Kidney (tissue), 14 donors: Measurements from ENCODE around the gene CCNL1. TPM values are rescaled to one million over a fixed set of nuclear protein-coding genes. Genes with fewer than 3 reads are reported as not detected.

ENCODE experiments used
- DNase-seq, 5 donors: peaks; one replicate each; pipeline ENCODE4 v3.0.0-alpha.2; 2013 to 2020
- FAIRE-seq: peaks from 2 replicates; lab custom pipeline; 2012; peaks lifted over from hg19 to GRCh38; lab: Jason Lieb, UNC
- H3K27ac ChIP-seq, 2 donors: one replicate each; pipeline ENCODE4 v1.7.0; 2013; ENCODE audit warnings: low read depth in 2 of 2, low read length in 2 of 2, inconsistent platforms in 1 of 2
- H3K27me3 ChIP-seq: one replicate; pipeline ENCODE4 v1.7.1; 2013; ENCODE audit warnings: low read length, inconsistent platforms; ENCODE audit not compliant: control insufficient read depth, insufficient read depth
- H3K36me3 ChIP-seq, 3 donors: one replicate each; pipeline versions ENCODE4 v1.7.0 to v1.7.1; 2013; ENCODE audit warnings: low read length in 3 of 3, control low read depth in 1 of 3, inconsistent platforms in 1 of 3; ENCODE audit not compliant: insufficient read depth in 3 of 3, control insufficient read depth in 2 of 3
- H3K4me1 ChIP-seq, 3 donors: one replicate each; pipeline versions ENCODE4 v1.7.0 to v1.7.1; 2013; ENCODE audit warnings: low read length in 3 of 3, inconsistent platforms in 1 of 3, low read depth in 1 of 3; ENCODE audit not compliant: control insufficient read depth in 2 of 3, insufficient read depth in 2 of 3
- H3K4me3 ChIP-seq, 3 donors: one replicate each; pipeline versions ENCODE4 v1.7.0 to v1.8.1; 2013; ENCODE audit warnings: low read length in 3 of 3, control low read depth in 1 of 3, inconsistent platforms in 1 of 3
- H3K9ac ChIP-seq, 3 donors: one replicate each; pipeline versions ENCODE4 v1.7.0 to v1.7.1; 2013; ENCODE audit warnings: low read length in 3 of 3, control low read depth in 1 of 3, inconsistent platforms in 1 of 3
- H3K9me3 ChIP-seq, 3 donors: one replicate each; pipeline versions ENCODE4 v1.7.0 to v1.7.1; 2013; ENCODE audit warnings: low read length in 3 of 3, control low read depth in 1 of 3, inconsistent platforms in 1 of 3; ENCODE audit not compliant: control insufficient read depth in 2 of 3, insufficient read depth in 1 of 3
- intact Hi-C: fragments of 100-400 bp; cut with DNase I; formaldehyde crosslinking; loops from one replicate; pipeline ENCODE4 v1.11.1; 2022
- polyA plus RNA-seq: library from polyadenylated mRNA; stranded (reverse); fragments of 350-450 nt; fragmentation: Illumina TruSeq; extraction: RNeasy Lipid Tissue Mini Kit (QIAGEN cat#74804); gene quantifications from one replicate; pipeline ENCODE4 v1.2.3, GENCODE V29; 2014; ENCODE audit warnings: low read depth, low replicate concordance; ENCODE audit not compliant: insufficient read depth
- total RNA-seq: library from RNA; stranded (reverse); fragmentation: NEBNext Ultra II Directional; extraction: Animal tissue kit (Norgen Biotek cat#: 25700); gene quantifications from one replicate; pipeline ENCODE4 v1.2.1, GENCODE V29; 2021
- TF ChIP-seq, protein P1 (sequence below): IDR thresholded peaks from 3 replicates; pipeline ENCODE4 v1.5.1; 2012; ENCODE audit warnings: mild to moderate bottlenecking, moderate library complexity, borderline replicate concordance; ENCODE audit not compliant: insufficient read depth; ENCODE audit errors: extremely low read depth
- donor health status: control.
- donor health status: control.
- donor health status: control.
- donor health status: control.
- donor health status: control.
- donor health status: DM: yes; HTN: yes; CAD: no.
- donor health status: Normal renal cell carcinoma (clear cell type).

CCNL1 gene
- total and polyA plus RNA-seq, 2 donors from 2014 or later = 41.7 to 104 TPM

- TF ChIP-seq, protein P1, sequence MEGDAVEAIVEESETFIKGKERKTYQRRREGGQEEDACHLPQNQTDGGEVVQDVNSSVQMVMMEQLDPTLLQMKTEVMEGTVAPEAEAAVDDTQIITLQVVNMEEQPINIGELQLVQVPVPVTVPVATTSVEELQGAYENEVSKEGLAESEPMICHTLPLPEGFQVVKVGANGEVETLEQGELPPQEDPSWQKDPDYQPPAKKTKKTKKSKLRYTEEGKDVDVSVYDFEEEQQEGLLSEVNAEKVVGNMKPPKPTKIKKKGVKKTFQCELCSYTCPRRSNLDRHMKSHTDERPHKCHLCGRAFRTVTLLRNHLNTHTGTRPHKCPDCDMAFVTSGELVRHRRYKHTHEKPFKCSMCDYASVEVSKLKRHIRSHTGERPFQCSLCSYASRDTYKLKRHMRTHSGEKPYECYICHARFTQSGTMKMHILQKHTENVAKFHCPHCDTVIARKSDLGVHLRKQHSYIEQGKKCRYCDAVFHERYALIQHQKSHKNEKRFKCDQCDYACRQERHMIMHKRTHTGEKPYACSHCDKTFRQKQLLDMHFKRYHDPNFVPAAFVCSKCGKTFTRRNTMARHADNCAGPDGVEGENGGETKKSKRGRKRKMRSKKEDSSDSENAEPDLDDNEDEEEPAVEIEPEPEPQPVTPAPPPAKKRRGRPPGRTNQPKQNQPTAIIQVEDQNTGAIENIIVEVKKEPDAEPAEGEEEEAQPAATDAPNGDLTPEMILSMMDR = no peak
- Histone ChIP-seq H3K4me3 (no peak overlapping the region), H3K9ac (no peak overlapping the region), H3K27me3 (no peaks in the 10 kb centered on the region), H3K36me3 (no peaks in the 10 kb centered on the region), H3K4me1 (peaks cover 0 to 3% (median 0%) of the 10 kb centered on the region in 3 donors), H3K9me3 (no peaks in the 10 kb centered on the region), H3K27ac (no peak overlapping the region)
- intact Hi-C loops = no loop called here
- no peak for DNase-seq
- no peak for FAIRE-seq
Measured at GRCh38 chr3:157119369-157119951, 40.5 kb downstream of the CCNL1 start.

DNA sequence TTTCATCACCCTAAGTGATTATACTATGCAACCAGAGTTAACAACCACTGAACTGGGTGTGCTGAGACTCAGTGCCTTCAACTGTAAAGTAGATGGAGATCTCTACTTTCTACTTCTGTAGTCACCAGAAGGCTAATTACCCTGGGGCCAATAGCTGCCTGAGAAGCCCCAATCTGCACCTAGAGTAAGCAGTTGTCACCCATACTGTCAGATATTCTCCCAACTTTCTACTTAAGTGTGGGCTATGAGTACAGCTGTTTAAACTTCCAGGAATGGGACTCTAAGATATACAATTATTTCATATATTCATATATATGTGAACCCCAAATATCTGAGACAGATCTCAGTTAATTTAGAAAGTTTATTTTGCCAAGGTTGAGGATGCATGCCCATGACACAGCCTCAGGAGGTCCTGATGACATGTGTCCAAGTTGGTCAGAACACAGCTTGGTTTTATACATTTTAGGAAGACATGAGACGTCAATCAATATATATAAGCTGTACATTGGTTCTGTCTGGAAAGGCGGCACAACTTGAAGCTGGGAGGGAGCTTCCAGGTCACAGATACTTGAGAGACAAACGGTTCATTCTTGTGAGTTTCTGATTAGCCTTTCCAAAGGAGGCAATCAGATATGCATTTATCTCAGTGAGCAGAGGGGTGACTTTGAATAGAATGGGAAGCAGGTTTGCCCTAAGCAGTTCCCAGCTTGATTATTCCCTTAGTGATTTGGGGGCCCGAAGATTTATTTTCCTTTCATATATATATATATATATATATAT is 41.9 kb downstream of the CCNL1 start:
- TF ChIP-seq, protein P1 = no peak
- Histone ChIP-seq H3K36me3 (no peaks in the 10 kb centered on the region), H3K9me3 (no peaks in the 10 kb centered on the region), H3K4me3 (no peak overlapping the region), H3K27me3 (no peaks in the 10 kb centered on the region), H3K9ac (no peak overlapping the region), H3K4me1 (peaks cover 0 to 3% (median 0%) of the 10 kb centered on the region in 3 donors), H3K27ac (no peak overlapping the region)
- intact Hi-C loops = no loop called here
- DNase-seq (no peak), FAIRE-seq (no peak)

DNA sequence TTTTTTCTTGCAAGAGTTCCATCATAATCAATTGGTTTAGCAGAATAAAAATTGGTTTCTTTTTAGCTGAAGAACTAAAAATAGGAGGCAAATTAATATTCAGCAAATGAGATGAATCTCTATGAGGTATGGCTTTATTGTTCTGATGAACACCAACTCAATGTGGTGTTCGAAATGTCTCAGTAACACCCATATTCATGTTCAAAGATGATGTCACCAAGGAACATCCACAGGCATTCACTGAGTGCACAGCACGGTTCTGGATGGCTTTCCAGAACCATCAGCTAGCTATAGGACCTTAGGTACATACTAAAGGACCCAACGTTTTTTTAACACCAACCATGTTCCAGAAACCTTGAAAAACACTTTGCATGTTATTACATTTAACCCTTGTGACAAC is 42.7 kb downstream of the CCNL1 start:
- Histone ChIP-seq H3K27ac (no peak overlapping the region), H3K36me3 (no peaks in the 10 kb centered on the region), H3K27me3 (no peaks in the 10 kb centered on the region), H3K4me1 (peaks cover 0 to 3% (median 0%) of the 10 kb centered on the region in 3 donors), H3K9ac (no peak overlapping the region), H3K9me3 (no peaks in the 10 kb centered on the region), H3K4me3 (no peak overlapping the region)
- FAIRE-seq (no peak), DNase-seq (no peak)
- TF ChIP-seq, protein P1 = no peak
- intact Hi-C loops = no loop called here
